Caco-2 (cell line): ENCODE results near the gene MRPL12. TPM values are rescaled to one million over a fixed set of nuclear protein-coding genes. Genes with fewer than 3 reads are reported as not detected.

Experiments
- microRNA-seq: library from miRNA; unstranded; fragments of <30 nt; microRNA quantifications from one replicate; pipeline ENCODE4 v1.2.0, GENCODE V29; 2022
- total RNA-seq: library from RNA; stranded (reverse); gene quantifications from 2 replicates; pipeline ENCODE4 v1.2.3, GENCODE V29; 2022

The MRPL12 gene
- total RNA-seq, 1 experiment from 2014 or later: 164 TPM

Small RNA genes lying within 50 kb of the gene (microRNA-seq; reads per million reads assigned to microRNA genes)
- 0.74 reads per million for gene MIR6786

Other genes with a start within 250 kb of the MRPL12 start
- 1,436 and 1,933 TPM in 2 replicates for gene ACTG1, start 190.6 kb upstream of the MRPL12 start, total RNA-seq
- gene FSCN2, start 175.0 kb upstream of the MRPL12 start, total RNA-seq: 2.1 and 2.9 TPM in 2 replicates
- gene FAAP100, start 151.0 kb upstream of the MRPL12 start, total RNA-seq: 38.5 and 42.2 TPM in 2 replicates
- 119 and 139 TPM in 2 replicates for gene NPLOC4, start 66.3 kb upstream of the MRPL12 start, total RNA-seq
- 4.0 and 4.1 TPM in 2 replicates for gene TSPAN10, start 66.2 kb upstream of the MRPL12 start, total RNA-seq
- gene PDE6G, start 46.8 kb upstream of the MRPL12 start, total RNA-seq: not detected in 2 replicates
- 32.4 and 37.0 TPM in 2 replicates for gene OXLD1, start 36.8 kb upstream of the MRPL12 start, total RNA-seq
- 49.0 and 50.5 TPM in 2 replicates for gene CCDC137, start 36.6 kb upstream of the MRPL12 start, total RNA-seq
- gene ARL16, start 19.6 kb upstream of the MRPL12 start, total RNA-seq: 45.1 and 49.8 TPM in 2 replicates
- gene HGS, start 19.4 kb upstream of the MRPL12 start, total RNA-seq: 176 and 178 TPM in 2 replicates
- 49.5 and 54.8 TPM in 2 replicates for gene SLC25A10, start 8.9 kb downstream of the MRPL12 start, total RNA-seq
- gene GCGR, start 100.8 kb downstream of the MRPL12 start, total RNA-seq: 0.91 and 1.0 TPM in 2 replicates
- gene MCRIP1, start 129.9 kb downstream of the MRPL12 start, total RNA-seq: 59.7 and 60.0 TPM in 2 replicates
- gene PPP1R27, start 131.7 kb downstream of the MRPL12 start, total RNA-seq: 0.93 TPM in 1 of 2 replicates, not detected in the other
- 895 and 958 TPM in 2 replicates for gene P4HB, start 157.2 kb downstream of the MRPL12 start, total RNA-seq
- gene ARHGDIA, start 168.0 kb downstream of the MRPL12 start, total RNA-seq: 253 and 292 TPM in 2 replicates
- gene ALYREF, start 188.2 kb downstream of the MRPL12 start, total RNA-seq: 248 and 252 TPM in 2 replicates
- 133 and 140 TPM in 2 replicates for gene ANAPC11, start 188.4 kb downstream of the MRPL12 start, total RNA-seq
- 0.37 and 0.68 TPM in 2 replicates for gene NPB, start 198.9 kb downstream of the MRPL12 start, total RNA-seq
- 125 and 151 TPM in 2 replicates for gene PCYT2, start 208.0 kb downstream of the MRPL12 start, total RNA-seq
- 55.6 and 57.4 TPM in 2 replicates for gene SIRT7, start 214.8 kb downstream of the MRPL12 start, total RNA-seq
- 28.9 and 29.1 TPM in 2 replicates for gene MAFG, start 224.4 kb downstream of the MRPL12 start, total RNA-seq
- gene PYCR1, start 233.9 kb downstream of the MRPL12 start, total RNA-seq: 200 and 203 TPM in 2 replicates
- not detected in 2 replicates for gene MYADML2, start 243.9 kb downstream of the MRPL12 start, total RNA-seq